RKO (cell line): ENCODE results near the gene CHRNA10.

Experiments used
- DNase-seq: peaks from one replicate; pipeline ENCODE4 v3.0.0-alpha.2; 2016; ENCODE audit warnings: low spot score

Gene CHRNA10

GRCh38 chr11:3632070-3632660 lies 39.0 kb downstream of the CHRNA10 start:
- DNase-seq, result no peak

- DNase-seq, result peak; percentile 42
These were observed 39.9 kb downstream of the CHRNA10 start for GRCh38 chr11:3631331-3631730.

GRCh38 chr11:3627291-3627690 lies 43.9 kb downstream of the CHRNA10 start:
- DNase-seq, result peak; percentile 24

GRCh38 chr11:3626250-3626960 lies 44.8 kb downstream of the CHRNA10 start:
- DNase-seq, result no peak

- DNase-seq, result no peak
These were observed 47.3 kb downstream of the CHRNA10 start for GRCh38 chr11:3623767-3624458.

GRCh38 chr11:3623121-3623520 lies 48.1 kb downstream of the CHRNA10 start:
- DNase-seq, result no peak

- DNase-seq, result no peak
These were observed 48.7 kb downstream of the CHRNA10 start for GRCh38 chr11:3622521-3622920.

- no peak for DNase-seq
These were observed 53.2 kb downstream of the CHRNA10 start for GRCh38 chr11:3617990-3618389.

- no peak for DNase-seq
These were observed 54.3 kb downstream of the CHRNA10 start for GRCh38 chr11:3616721-3617460.

GRCh38 chr11:3615998-3616397 lies 55.2 kb downstream of the CHRNA10 start:
- DNase-seq, result no peak
